Stimulated activated naive CD8-positive, alpha-beta T cell treated with anti-CD3 and anti-CD28 coated beads, Interleukin-15, Interleukin-2, amounts not matched to agents 100 U/mL and 50 U/mL, for 24 hours (primary cell): ENCODE measurements around the gene NACA2.
"Not testable (repeated sequence)": the region's sequence is repeated elsewhere in the genome, so short reads cannot be mapped to it uniquely, and the experiment has no call there.

Source experiments
- ATAC-seq: fragments of 150-1000 bp; cut with Tn5 transposase; one replicate; pipeline ENCODE4 v1.10.0; 2021
- DNase-seq: peaks from one replicate; pipeline ENCODE4 v3.0.0; 2021

Gene NACA2

DNA sequence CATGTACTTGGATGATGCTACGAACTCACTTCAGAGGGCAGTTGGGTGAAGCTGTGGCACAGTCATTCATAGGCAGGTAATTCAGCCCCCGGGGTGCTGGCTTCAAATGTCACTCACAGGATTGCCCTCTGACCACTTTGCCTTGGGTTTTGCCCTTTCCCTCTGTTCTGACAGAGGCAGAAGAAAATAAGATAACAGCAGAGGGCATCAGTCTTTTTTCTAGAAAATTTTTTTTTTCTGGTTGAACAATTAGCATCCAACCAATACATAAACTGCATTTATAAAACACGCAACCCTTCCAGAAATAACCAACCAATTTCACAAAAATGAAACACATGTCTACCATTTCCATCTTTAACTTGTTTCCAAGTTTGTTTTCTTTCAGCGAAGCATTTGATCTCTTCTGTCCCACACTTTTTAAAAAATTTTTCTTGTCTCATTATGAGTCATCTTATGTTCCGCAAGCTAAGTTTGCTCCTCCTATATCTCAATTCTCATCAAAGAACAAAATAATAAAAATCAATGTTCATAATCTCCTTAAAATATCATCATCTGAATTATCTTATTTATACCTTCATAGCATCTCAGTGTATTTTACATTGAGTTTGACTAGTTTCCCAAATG, 15.6 kb downstream of the NACA2 start:
- no peak for DNase-seq

DNA sequence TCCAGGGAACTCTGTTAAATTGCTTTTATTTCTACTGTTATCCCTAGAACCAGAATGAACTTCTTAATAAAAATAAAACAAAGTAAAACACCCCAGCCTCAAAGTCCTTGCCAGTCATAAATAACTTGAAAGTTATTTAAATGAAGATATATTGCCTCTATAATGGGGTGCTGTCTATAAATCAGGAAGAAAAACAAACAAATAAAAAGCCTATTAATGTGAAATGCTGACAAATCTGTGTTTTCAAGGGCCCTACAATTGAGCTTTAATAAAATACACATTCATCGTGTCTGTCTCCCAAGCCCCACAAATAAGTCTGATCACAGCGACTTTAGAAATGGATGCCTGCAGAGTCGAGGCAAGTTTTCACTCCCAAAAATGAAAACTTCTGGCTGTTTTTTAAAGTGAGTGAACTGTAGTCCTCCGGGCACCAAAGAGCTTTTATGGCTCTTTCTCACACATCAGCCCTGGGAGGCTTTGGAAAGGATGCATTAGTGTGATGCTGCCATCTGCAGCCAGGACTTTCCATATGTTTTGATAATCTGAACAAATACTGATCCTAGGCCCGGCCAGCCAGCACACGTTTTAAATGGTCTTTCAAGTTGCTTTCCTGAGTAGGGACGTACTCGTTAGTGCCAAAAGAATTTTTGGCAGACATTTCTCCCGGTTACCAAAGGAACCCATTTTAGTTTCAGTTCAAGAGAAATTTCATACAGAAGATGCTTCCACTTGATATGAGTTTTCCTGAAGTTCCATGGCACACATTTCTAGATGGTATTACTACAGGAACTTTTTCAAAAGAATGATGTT, 16.3 kb downstream of the NACA2 start:
- DNase-seq = no peak

More for the DNA sequence above, 15.6 kb downstream of the NACA2 start:
- ATAC-seq = no peak

DNA sequence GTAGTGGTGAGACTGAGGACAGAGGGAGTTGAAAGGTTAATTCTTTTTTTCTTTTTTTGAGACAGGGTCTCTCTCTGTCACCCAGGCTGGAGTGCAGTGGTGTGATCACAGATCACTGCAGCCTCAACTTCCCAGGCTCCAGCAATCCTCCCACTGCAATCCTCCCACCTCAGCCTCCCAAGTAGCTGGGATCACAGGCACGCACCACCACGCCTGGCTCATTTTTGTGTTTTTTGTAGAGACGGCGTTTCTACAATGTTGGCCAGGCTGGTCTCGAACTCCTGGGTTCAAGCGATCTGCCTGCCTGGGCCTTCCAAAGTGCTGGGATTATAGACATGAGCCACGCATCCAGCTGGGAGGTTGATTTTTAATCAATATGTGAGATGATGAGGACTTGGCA, 18.5 kb downstream of the NACA2 start:
- not testable (repeated sequence) for DNase-seq, ATAC-seq

More for the DNA sequence above, 16.3 kb downstream of the NACA2 start:
- no peak for ATAC-seq

DNA sequence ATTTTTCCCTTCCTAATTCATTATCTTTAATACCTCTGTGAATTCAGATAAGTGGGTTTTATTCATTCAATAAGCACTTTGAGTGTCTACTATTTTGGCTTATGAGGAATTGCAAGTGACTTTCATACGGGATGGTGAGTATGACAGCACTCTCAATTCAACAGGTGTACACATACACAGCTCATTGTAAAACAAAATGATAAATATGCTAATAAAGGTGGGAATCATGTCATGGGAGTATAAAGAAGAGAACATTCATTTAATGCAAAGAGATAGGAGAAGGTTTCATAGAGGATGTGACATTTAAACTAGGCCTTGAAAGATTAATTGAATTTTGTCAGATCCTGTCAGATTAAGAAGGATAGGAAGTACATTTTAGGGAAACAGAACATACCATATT, 19.4 kb downstream of the NACA2 start:
- DNase-seq = no peak
- ATAC-seq = no peak

DNA sequence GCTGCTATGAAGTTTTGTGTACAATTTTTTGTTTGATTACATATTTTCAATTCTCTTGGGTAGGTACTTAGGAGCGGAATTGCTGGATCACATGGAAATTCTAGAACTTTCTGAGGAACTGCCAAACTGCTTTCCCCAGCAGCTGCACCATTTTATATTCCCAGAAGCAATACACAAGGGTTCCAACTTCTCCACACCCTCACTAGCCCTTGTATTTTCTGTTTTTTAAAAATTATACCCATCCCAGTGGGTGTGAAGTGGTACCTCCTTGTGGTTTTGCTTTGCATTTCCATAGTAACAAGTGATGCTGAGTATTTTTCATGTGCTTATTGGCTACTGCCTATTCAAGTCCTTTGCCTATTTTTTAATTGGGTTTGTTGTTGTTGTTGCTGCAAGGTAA, 20.9 kb downstream of the NACA2 start:
- ATAC-seq = no peak
- DNase-seq = no peak

DNA sequence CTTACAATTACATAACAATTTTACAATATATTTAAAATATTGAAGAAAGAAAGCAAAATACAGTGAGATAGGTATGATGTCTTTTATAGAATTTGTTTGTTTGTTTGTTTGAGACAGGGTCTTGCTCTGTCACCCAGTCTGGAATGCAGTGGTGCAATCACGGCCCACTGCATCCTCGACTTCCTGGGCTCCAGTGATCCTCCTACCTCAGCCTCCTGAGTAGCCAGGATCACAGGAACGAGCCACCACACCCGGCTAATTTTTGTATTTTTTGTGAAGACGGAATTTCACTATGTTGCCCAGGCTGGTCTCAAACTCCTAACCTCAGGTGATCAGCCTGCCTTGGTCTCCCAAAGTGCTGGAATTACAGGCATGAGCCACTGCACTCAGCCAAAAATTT, 21.5 kb downstream of the NACA2 start:
- DNase-seq, ATAC-seq: not testable (repeated sequence)

DNA sequence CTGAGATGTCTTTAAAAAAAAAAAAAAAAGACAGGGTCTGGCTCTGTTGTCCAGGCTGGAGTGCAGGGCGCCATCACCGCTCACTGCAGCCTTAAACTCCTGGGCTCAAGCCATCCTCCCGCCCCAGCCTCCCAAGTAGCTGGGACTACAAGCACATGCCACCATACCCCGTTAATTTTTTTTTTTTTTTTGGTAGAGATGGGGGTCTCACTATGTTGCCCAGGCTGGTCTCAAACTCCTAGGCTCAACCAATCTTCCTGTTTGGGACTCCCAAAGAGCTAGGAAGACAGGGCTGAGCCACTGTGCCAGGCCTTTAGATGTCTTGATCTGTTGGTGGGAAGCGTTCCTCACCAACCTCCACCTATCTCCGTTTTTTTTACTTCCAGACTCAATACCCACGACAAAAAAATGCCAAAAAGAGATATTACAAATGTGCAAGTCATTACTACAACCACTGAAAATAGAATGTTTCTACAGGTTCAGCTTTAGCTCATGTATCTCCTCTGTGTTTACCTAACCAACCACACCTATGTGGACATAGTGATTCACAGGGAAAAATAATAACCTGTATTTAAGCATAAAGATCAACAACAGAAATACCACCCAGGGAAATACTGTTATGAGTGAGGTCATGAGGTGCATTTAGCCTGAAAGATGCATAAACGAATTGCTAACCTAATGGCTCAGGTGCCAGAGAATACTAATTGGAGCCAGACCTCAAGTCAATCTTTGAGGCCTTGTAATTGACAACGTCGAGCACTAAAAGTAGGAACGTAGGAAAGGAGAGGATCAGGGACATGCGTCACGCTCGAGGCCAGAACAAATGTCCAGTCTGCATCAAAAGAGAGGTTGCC, 22.6 kb downstream of the NACA2 start:
- ATAC-seq (no peak), DNase-seq (no peak)

DNA sequence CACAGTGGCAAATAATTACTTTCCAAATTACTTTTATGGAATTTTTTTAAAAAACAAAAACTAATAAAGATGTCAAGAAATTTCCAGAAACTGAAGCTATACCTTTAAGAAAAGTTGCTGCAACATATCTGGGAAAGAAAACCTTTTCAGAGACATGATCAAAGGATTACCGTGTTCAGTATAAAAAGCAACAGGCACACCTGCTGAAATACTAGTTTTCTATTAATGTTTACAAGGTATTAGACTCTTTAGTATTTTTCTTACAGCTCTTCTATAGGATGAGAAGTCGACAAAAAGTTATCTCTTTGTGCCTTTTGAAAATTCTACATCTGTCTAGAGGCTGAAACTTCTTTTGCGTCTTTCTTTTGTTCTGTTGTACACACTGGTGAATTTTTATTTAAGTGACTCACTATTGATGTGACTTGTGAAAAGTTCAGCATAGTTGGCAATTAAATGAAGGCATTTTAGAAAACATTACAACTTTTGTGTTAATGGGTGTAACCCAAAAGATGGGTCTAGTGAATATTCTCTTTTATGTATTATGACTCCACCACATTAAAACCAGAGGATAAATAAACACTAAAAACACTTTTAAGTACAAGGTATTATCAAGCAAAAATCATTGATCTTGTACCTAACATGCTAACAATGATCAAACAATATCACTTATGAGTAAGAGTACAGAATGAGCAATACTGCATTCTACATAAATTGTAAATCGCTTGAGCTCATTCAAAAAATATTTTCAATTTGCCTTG, 23.8 kb downstream of the NACA2 start:
- DNase-seq = no peak
- ATAC-seq = no peak

DNA sequence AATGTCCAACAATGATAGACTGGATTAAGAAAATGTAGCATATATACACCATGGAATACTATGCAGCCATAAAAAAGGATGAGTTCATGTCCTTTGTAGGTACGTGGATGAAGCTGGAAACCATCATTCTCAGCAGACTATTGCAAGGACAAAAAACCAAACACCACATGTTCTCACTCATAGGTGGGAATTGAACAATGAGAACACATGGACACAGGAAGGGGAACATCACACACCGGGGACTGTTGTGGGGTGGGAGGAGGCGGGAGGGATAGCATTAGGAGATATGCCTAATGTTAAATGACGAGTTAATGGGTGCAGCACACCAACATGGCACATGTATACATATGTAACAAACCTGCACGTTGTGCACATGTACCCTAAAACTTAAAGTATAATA, 24.6 kb downstream of the NACA2 start:
- DNase-seq, ATAC-seq: not testable (repeated sequence)

DNA sequence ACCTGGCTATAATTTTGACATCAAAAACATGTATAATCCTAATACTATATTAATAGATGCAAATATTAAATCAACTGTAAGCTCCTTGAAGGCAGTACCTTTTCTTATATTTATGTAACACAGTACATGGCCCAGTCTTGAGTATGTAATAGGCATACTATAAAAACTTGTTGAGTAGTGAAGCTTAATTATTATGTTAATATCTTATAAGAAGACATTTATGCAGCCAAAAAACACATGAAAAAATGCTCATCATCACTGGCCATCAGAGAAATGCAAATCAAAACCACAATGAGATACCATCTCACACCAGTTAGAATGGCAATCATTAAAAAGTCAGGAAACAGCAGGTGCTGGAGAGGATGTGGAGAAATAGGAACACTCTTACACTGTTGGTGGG, 25.2 kb downstream of the NACA2 start:
- not testable (repeated sequence) for ATAC-seq, DNase-seq

DNA sequence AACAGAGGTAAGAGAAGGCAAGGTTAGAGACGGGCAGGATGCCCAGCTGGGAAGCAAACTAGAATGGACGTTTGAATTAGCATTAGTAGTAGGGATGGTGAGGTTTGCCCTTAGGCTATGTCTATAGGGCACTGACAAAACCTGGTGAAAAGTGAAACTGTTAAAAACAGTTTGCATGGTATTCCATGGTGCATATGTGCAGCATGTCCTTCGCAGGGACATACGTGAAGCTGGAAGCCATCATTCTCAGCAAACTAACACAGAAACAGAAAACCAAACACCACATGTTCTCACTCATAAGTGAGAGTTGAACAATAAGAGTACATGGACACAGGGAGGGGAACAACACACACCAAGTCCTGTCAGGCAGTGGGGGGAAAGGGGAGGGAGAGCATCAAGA, 25.8 kb downstream of the NACA2 start:
- ATAC-seq (no peak), DNase-seq (no peak)

DNA sequence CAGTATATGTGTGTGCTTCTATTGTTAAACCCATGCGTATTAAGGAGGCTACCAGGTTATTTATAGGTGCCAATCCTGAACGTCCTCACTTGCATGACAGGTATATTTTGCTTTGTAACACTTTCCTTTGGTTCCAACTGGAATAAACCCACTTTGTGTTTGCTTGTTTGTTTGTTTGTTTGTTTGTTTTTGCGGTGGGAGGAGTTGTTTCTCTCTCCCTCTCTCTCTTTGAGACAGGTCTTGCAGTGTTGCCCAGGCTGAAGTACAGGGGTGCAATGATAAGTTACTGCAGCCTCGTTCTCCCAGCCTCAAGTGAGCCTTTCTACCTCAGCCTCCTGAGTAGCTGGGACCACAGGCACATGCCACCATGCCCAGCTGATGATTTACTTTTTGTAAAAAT, 28.7 kb downstream of the NACA2 start:
- ATAC-seq = no peak
- DNase-seq = no peak

DNA sequence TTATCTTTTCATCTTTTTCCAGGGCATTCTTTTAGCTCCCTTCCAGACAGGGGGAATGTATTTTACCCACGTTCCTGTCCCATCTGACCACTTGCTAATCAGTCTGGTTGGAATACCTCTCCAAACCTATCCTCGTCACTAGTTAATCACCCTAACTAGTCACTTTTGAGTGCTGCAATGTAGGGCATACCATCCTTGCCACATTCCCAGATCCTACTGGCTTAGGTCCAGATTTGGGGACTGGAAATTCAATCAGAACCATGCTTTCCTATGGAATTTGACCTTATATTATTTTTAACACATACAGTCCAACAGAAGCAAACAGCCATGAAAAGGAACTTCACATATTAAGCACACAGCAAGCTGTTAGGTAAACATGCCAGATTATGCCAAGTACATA, 29.7 kb downstream of the NACA2 start:
- no peak for ATAC-seq

DNA sequence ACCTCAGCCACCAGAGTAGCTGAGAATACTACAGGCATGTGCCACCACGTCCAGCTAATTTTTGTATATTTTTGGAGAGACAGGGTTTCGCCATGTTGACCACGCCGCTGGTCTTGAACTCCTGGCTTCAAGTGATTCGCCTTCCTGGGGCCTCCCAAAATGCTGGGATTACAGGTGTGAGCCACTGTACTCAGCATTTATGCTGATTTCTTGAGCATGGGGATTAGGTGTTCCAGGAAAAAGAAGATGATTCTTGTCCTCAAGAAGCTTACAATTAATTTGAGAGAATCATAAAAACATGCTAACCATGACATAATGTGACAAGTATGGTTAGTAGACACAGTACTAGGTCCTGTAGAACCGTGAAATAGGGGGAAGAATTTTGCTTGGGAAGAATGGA, 30.9 kb downstream of the NACA2 start:
- ATAC-seq = no peak
- no peak for DNase-seq

More for the DNA sequence above, 29.7 kb downstream of the NACA2 start:
- no peak for DNase-seq

DNA sequence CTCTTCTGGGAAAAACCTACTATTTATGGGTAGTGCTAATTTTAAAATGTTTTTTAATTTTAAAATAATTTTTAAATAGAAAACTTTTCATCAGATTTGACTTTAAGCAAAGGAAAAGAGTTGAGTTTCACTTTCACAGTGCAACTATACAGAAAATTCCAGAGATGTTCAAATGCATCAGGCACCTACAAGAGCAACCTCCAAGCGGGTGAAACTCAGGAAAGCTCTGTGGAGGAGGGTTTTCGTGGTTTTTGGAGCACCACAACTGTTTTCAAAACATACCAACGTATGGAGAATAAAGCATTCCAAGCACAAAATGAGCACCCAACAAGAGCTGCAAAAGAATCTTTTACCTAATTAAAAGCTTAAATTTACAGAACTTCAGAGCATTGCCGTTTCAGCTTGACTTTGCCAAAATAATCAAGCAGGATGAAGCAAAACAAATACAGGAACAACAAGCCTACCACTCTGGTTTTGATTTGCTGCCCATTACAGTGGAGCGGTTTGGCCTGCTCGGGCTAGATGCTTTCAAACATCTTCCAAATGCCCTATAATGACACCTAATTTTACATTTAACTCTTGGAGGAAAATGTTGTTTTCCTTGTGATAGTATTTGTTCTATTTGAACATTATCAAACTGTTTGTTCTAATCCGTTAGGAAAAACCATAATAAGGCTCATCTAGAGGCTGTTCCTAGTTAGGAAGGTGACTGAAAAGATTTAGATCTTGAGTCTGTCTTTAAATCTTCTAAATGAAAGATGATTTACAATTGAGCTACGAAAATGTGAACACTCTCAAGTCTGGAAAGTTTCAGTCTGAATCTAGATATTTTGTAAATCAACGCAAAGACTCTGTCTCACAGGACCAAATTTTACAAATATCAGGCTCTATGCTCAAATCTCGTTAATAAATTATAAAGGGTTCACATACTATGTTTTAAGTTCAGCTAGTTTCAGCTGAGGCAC, 34.5 kb downstream of the NACA2 start:
- ATAC-seq = no peak
- DNase-seq = no peak

DNA sequence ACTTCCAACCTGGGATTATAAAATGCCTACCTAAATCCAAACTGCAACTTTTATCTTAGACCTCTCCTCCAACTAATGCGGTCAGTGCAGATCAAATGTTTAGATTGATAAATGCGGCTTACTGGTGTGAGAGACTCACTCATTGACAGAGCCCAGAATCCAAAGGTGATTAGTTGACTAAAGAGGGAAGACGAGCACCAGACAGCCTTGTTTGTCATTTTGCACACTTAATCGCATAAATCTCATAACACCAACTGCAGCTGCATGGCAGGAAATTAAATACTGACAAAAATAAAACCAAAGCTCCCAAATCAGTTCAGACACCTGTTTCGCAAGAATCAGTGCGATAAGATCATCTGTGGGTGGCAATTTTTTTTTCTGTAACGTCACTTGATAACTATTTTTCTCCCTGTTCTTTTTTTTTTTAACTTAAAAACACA, 35.9 kb downstream of the NACA2 start:
- ATAC-seq (no peak), DNase-seq (no peak)

DNA sequence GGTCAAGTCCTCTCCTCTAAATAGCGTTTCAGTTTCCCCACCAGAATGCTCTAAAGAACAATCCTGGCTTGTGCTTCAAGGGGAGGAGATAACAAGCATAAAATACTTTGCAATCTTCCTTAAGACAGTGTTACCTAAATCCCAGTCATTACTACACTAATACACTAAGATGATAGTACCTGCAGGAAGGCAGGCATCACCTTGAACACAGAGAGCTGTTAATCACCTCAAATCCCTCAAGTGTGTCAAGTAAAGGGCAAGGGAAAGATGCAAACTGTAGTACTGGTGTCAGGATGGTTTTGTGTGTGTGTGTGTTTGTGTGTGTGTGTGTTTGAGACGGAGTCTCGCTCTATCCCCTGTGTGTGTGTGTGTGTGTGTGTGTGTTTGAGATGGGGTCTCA, 36.8 kb downstream of the NACA2 start:
- ATAC-seq = no peak
- DNase-seq = no peak

DNA sequence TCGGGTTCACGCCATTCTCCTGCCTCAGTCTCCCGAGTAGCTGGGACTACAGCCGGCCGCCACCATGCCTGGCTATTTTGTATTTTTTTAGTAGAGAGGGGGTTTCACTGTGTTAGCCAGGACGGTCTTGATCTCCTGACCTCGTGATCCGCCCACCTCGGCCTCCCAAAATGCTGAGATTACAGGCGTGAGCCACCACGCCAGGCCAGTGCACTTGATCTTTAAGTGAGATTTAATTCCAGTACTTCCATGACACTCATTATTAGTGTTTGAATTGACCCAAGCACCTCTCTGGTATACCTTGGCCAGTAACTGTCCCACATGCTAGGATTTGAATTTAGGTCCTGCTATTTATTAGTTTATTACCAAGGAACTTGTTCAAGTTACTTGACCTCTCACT, 38.5 kb downstream of the NACA2 start:
- not testable (repeated sequence) for ATAC-seq, DNase-seq

DNA sequence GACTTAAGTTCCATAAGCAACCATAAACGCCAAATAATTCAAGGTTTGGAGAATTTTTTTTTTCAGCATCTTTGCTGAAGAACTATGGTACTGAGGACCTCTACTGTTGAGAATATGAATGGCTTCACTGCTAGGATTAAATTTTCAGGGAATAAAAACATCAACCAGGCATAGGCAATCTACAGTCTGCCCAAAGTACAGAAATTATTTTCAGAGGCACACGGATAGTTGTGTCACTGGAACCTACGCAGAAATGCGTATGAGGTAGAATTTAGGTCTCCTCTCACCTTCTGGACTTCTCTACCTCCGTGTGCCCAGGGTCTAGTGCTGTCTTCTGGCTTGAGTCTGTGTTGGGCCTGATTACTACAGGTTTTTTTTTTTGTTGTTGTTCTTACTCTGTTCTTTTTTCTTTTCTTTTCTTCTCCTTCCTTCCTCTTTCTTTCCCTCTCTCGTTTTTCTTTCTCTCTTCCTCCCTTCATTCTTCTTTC, 39.7 kb downstream of the NACA2 start:
- ATAC-seq (no peak), DNase-seq (no peak)

DNA sequence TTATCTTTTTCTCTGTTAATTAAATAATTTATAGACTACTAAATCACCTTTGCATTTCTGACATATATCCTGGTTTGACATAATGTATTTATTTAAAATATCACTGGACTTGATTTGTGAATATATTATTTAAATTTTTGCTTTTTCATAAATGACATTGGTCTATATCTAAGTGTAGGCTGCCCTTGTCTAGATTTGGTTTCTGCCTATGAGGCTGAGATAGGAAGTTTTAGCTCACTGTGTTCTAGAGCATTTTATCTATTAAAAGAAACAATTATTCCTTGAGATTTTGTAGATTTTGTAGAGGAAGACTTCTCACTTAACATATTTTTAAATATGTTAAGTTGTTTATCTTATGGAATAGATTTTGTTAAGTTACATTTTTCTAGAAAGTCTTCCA, 43.9 kb downstream of the NACA2 start:
- no peak for ATAC-seq
- no peak for DNase-seq
